Chondrocyte (in vitro differentiated cells): Measurements from ENCODE around the gene DNM3. TPM values are rescaled to one million over a fixed set of nuclear protein-coding genes. Genes with fewer than 3 reads are reported as not detected.
A peak's percentile ranks its signal among the peaks of the same experiment; 100 is the strongest.

Experiments used
- DNase-seq: peaks from one replicate; pipeline ENCODE4 v3.0.0; 2021; ENCODE audit warnings: mixed read lengths, low spot score
- H3K27ac Mint-ChIP-seq: one replicate; pipeline ENCODE4 v1.8.0; 2021; ENCODE audit warnings: mild to moderate bottlenecking, moderate library complexity, mixed read lengths; ENCODE audit not compliant: unreplicated experiment
- H3K27me3 Mint-ChIP-seq: 2 replicates; pipeline ENCODE4 v1.8.0; 2021; ENCODE audit warnings: low read depth, mixed read lengths
- H3K36me3 Mint-ChIP-seq: 2 replicates; pipeline ENCODE4 v1.8.0; 2021; ENCODE audit warnings: low read depth, mixed read lengths
- H3K4me1 Mint-ChIP-seq: 2 replicates; pipeline ENCODE4 v1.8.0; 2021; ENCODE audit warnings: low read depth, mild to moderate bottlenecking, mixed read lengths
- H3K4me3 Mint-ChIP-seq: one replicate; pipeline ENCODE4 v1.8.0; 2021; ENCODE audit warnings: mild to moderate bottlenecking, moderate library complexity, mixed read lengths; ENCODE audit not compliant: unreplicated experiment
- H3K9me3 Mint-ChIP-seq: 2 replicates; pipeline ENCODE4 v1.8.0; 2021; ENCODE audit warnings: low read depth, mixed read lengths
- total RNA-seq: library from RNA; stranded (reverse); gene quantifications from 3 replicates; pipeline ENCODE4 v1.2.1, GENCODE V29; 2021
- TF ChIP-seq, protein P1 (sequence below): fragments of 200-600 bp; sonication (generic); IDR thresholded peaks from 2 replicates; pipeline ENCODE4 v1.5.0; 2021; ENCODE audit warnings: antibody characterized with exemption, mild to moderate bottlenecking, moderate library complexity

DNM3 gene
- total RNA-seq, 1 donor from 2014 or later, result 12.4 TPM

DNA sequence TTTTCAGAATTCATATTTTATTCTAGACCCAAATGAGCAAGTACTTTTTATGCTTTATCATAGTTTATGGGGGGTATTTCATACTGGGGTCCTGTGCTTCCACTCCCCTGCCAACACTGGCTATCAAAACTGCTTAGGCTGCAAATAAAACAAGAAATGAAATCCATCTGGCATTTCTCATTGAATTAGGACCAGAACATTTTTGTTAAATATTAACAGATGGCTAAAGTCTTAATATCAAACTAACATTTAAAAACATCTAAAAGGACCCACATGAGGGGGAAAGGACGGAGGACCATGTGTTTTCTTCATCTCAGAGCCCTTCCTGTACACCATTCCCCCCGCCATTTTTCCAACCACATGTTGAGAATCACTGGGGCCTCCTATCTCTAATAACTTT is 411.7 kb downstream of the DNM3 start:
- Mint-ChIP-seq H3K36me3 (peaks cover 3% of the 10 kb centered on the region), H3K27me3 (no peaks in the 10 kb centered on the region), H3K9me3 (peaks cover 14% of the 10 kb centered on the region), H3K27ac (peak overlapping the region; percentile 24), H3K4me3 (no peak overlapping the region), H3K4me1 (peaks cover 77% of the 10 kb centered on the region)
- DNase-seq, result no peak
- TF ChIP-seq, protein P1, sequence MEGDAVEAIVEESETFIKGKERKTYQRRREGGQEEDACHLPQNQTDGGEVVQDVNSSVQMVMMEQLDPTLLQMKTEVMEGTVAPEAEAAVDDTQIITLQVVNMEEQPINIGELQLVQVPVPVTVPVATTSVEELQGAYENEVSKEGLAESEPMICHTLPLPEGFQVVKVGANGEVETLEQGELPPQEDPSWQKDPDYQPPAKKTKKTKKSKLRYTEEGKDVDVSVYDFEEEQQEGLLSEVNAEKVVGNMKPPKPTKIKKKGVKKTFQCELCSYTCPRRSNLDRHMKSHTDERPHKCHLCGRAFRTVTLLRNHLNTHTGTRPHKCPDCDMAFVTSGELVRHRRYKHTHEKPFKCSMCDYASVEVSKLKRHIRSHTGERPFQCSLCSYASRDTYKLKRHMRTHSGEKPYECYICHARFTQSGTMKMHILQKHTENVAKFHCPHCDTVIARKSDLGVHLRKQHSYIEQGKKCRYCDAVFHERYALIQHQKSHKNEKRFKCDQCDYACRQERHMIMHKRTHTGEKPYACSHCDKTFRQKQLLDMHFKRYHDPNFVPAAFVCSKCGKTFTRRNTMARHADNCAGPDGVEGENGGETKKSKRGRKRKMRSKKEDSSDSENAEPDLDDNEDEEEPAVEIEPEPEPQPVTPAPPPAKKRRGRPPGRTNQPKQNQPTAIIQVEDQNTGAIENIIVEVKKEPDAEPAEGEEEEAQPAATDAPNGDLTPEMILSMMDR, result no peak

DNA sequence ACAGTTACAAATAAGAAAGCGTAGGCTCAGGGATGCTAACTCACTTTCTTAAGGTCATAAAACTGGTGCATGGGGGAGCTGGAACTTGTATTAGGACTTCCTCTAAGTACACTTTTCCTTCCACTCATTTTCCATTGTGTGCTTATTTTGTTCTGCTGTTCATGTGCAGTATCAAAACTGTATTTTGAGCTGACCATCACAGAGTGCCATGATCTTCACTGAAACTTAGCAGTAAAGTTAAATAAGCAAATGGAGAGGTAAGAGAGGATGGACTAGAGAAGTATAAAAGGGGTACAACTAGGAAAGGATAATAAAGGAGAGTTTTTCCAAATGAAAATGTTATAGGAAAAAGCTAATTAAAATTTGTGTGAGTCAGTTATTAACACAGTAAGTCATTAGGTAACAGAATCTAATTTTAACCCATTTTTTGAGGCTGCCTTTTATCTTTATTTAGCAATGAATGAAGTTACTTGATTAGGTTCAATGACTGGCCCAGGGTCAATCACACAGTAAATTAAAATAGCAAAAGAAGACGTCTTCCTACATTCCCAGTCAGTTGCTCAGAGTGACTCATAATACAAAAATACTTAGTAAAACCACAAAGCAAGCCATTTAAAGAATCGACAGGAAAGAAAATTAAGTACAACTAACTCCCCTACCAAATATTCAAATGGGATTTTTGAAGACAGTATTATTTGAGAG is 413.4 kb downstream of the DNM3 start:
- H3K27ac Mint-ChIP-seq, result peak overlapping the region; percentile 97
- DNase-seq, result no peak
- H3K36me3 Mint-ChIP-seq, result peaks cover 7% of the 10 kb centered on the region
- H3K4me3 Mint-ChIP-seq, result peak overlapping the region; percentile 79
- H3K27me3 Mint-ChIP-seq, result no peaks in the 10 kb centered on the region
- peaks cover 89% of the 10 kb centered on the region for H3K4me1 Mint-ChIP-seq
- TF ChIP-seq, protein P1, result no peak
- peaks cover 20% of the 10 kb centered on the region for H3K9me3 Mint-ChIP-seq

DNA sequence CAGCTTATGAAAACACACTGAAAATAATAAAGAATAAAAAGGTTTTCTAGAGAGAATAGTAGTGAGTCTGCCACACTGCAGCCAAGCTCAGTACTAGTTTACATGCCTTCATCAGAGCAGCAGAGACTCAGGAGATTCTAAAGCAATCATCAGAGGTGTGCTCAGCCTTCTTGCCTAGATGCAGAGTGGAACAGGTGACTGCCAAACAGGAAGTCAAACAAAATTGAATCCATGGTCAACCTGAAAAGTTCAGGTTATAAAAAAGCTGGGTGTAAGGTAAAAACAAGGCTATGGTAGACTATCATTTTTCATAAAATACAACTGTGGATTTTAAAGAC is 413.9 kb downstream of the DNM3 start:
- H3K9me3 Mint-ChIP-seq, result peaks cover 23% of the 10 kb centered on the region
- H3K4me3 Mint-ChIP-seq, result peak overlapping the region; percentile 79
- DNase-seq, result no peak
- peaks cover 90% of the 10 kb centered on the region for H3K4me1 Mint-ChIP-seq
- TF ChIP-seq, protein P1, result no peak
- H3K36me3 Mint-ChIP-seq, result peaks cover 12% of the 10 kb centered on the region
- no peaks in the 10 kb centered on the region for H3K27me3 Mint-ChIP-seq
- peak overlapping the region; percentile 97 for H3K27ac Mint-ChIP-seq

DNA sequence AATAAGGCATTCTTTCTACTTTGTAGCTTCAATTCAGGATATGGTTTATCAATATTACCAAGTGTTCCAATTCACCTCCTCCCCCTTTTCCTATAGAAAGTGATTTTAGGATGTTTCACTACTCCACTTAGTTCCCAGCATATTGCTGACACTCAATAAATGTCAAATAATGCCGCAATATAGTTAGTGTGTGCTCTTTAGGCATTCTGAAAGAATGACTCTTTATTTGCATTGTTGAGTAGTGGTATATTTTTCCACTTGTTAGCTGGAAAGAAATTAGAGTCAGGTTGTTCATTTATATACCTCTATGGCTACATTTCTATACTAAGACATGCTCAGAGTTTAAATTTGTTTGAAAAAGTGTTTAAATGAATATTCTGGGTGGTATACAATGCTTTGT is 424.6 kb downstream of the DNM3 start:
- peaks cover 83% of the 10 kb centered on the region for H3K4me1 Mint-ChIP-seq
- peaks cover 11% of the 10 kb centered on the region for H3K36me3 Mint-ChIP-seq

DNA sequence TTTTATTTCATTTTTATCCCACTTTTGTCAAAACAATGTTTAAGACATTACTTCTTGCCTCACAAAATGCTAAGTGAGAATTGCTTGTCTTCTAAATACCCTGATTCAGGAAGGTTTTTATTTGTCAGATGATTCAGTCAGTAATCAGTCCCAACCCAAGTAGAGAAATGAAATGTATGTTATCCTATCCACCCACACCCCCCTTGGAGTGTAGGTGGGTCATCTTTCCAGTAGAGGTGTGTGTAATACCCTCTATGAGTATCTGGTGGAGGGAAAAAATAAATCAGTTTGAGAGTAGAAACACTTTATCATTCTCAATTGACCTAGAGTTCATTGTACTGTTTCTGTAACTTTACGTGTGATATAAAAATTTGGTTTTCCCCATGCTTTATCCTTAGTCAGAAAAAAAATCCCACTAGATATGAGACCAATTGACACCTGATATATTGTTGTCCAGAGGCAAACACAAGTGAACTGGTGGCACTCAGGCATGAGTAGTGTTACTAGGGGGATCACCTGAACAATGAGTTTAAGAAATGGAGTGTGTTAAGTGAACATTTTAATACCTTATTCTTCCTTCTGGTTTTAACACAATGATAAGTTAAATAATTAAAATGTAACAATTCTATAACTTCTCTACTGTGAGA is 425.4 kb downstream of the DNM3 start:
- H3K27me3 Mint-ChIP-seq, result no peaks in the 10 kb centered on the region
- TF ChIP-seq, protein P1, result no peak
- H3K4me3 Mint-ChIP-seq, result no peak overlapping the region
- H3K27ac Mint-ChIP-seq, result peak overlapping the region; percentile 60
- peaks cover 5% of the 10 kb centered on the region for H3K36me3 Mint-ChIP-seq
- no peaks in the 10 kb centered on the region for H3K9me3 Mint-ChIP-seq
- no peak for DNase-seq
- peaks cover 85% of the 10 kb centered on the region for H3K4me1 Mint-ChIP-seq

More for the DNA sequence above, 424.6 kb downstream of the DNM3 start:
- DNase-seq, result no peak
- Mint-ChIP-seq H3K27ac (peak overlapping the region; percentile 41), H3K27me3 (no peaks in the 10 kb centered on the region), H3K9me3 (peaks cover 4% of the 10 kb centered on the region), H3K4me3 (no peak overlapping the region)
- TF ChIP-seq, protein P1, result no peak
